Prostate gland (tissue), 2 donors: ENCODE data around the gene AKAP12.
"Not testable (repeated sequence)": the region's sequence is repeated elsewhere in the genome, so short reads cannot be mapped to it uniquely, and the experiment has no call there.

Experiments used
- POLR2AphosphoS5 ChIP-seq: sonication (generic); formaldehyde crosslinking; IDR thresholded peaks from one replicate; pipeline ENCODE4 v1.6.1; 2017; ENCODE audit warnings: antibody characterized with exemption
- TF ChIP-seq, protein P1 (sequence below), 4 experiments: fragments of 200-600 bp in 2 of 4; fragments of 450-650 bp in 2 of 4; sonication (generic) in 2 of 4; IDR thresholded peaks; 1 replicate in 3 of 4; 2 replicates in 1 of 4; pipeline ENCODE4 v1.5.1; 2016 to 2019; ENCODE audit warnings: antibody characterized with exemption in 4 of 4, mild to moderate bottlenecking in 2 of 4, moderate library complexity in 2 of 4

DNA sequence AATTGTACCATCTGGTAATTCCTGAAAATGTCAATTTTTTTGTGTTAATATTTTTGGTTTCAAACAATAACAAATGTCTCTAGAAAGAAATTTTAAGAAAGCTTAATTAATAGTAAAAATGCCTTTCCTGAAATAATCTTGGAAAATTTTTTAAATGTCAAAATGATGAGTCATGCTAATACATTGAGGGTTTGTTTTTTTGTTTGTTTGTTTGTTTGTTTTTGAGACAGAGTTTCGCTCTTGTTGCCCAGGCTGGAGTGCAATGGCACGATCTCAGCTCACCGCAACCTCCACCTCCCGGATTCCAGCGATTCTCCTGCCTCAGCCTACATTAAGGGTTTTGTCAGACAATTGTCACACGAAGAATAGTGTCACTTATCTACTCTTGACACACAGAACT, 117.2 kb downstream of the AKAP12 start:
- TF ChIP-seq, protein P1, sequence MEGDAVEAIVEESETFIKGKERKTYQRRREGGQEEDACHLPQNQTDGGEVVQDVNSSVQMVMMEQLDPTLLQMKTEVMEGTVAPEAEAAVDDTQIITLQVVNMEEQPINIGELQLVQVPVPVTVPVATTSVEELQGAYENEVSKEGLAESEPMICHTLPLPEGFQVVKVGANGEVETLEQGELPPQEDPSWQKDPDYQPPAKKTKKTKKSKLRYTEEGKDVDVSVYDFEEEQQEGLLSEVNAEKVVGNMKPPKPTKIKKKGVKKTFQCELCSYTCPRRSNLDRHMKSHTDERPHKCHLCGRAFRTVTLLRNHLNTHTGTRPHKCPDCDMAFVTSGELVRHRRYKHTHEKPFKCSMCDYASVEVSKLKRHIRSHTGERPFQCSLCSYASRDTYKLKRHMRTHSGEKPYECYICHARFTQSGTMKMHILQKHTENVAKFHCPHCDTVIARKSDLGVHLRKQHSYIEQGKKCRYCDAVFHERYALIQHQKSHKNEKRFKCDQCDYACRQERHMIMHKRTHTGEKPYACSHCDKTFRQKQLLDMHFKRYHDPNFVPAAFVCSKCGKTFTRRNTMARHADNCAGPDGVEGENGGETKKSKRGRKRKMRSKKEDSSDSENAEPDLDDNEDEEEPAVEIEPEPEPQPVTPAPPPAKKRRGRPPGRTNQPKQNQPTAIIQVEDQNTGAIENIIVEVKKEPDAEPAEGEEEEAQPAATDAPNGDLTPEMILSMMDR (IDR thresholded peaks at IDR 0.05) = not testable (repeated sequence)
- TF ChIP-seq POLR2AphosphoS5 = not testable (repeated sequence)
